NCI-H82 treated with DMSO at 0.1 percent for 48 hours (cell line): ENCODE results near the gene ZNF581.

Source experiments
- DNase-seq: peaks from one replicate; lab custom pipeline; 2025; ENCODE audit not compliant: unreplicated experiment; lab: John Stamatoyannopoulos, UW

Gene ZNF581

GRCh38 chr19:55691561-55692481, 48.4 kb downstream of the ZNF581 start:
- DNase-seq = no peak

- DNase-seq = no peak
These were observed 49.2 kb downstream of the ZNF581 start for GRCh38 chr19:55692681-55693081.

GRCh38 chr19:55693336-55693974, 50.0 kb downstream of the ZNF581 start:
- no peak for DNase-seq

GRCh38 chr19:55694241-55694655, 50.8 kb downstream of the ZNF581 start:
- no peak for DNase-seq

- no peak for DNase-seq
These were observed 51.4 kb downstream of the ZNF581 start for GRCh38 chr19:55694656-55695491.
